ENCODE data around the gene HERPUD1.

Gene HERPUD1

GRCh38 chr16:56936950-56937349 lies 5.0 kb downstream of the HERPUD1 start:
- no peaks in the 10 kb centered on the region for H3K27me3 Mint-ChIP-seq
- peaks cover 75% of the 10 kb centered on the region for H3K4me1 Mint-ChIP-seq (ENCODE audit: low read depth)
- peak overlapping the region; percentile 86 for H3K27ac Mint-ChIP-seq
- DNase-seq: no peak
- H3K36me3 Mint-ChIP-seq (ENCODE audit: low read depth): peaks cover 98% of the 10 kb centered on the region
- no peaks in the 10 kb centered on the region for H3K9me3 Mint-ChIP-seq
- peak overlapping the region; percentile 96 for H3K4me3 Mint-ChIP-seq

GRCh38 chr16:56938664-56939513 lies 6.9 kb downstream of the HERPUD1 start:
- peak overlapping the region; percentile 96 for H3K27ac Mint-ChIP-seq
- peaks cover 93% of the 10 kb centered on the region for H3K4me1 Mint-ChIP-seq (ENCODE audit: low read depth)
- peak overlapping the region; percentile 77 for H3K4me3 Mint-ChIP-seq
- no peaks in the 10 kb centered on the region for H3K9me3 Mint-ChIP-seq
- no peaks in the 10 kb centered on the region for H3K27me3 Mint-ChIP-seq
- DNase-seq: no peak
- peaks cover 98% of the 10 kb centered on the region for H3K36me3 Mint-ChIP-seq (ENCODE audit: low read depth)

GRCh38 chr16:56939801-56940200 lies 7.9 kb downstream of the HERPUD1 start:
- Mint-ChIP-seq H3K4me3 (peak overlapping the region; percentile 77), H3K4me1 (ENCODE audit: low read depth) (peaks cover 95% of the 10 kb centered on the region), H3K27ac (peak overlapping the region; percentile 96), H3K36me3 (ENCODE audit: low read depth) (peaks cover 98% of the 10 kb centered on the region), H3K27me3 (no peaks in the 10 kb centered on the region), H3K9me3 (no peaks in the 10 kb centered on the region)
- no peak for DNase-seq

GRCh38 chr16:56941092-56941491 lies 9.2 kb downstream of the HERPUD1 start:
- Mint-ChIP-seq H3K9me3 (no peaks in the 10 kb centered on the region), H3K4me3 (no peak overlapping the region), H3K36me3 (ENCODE audit: low read depth) (peaks cover 97% of the 10 kb centered on the region), H3K27me3 (no peaks in the 10 kb centered on the region), H3K27ac (peak overlapping the region; percentile 96), H3K4me1 (ENCODE audit: low read depth) (peaks cover 93% of the 10 kb centered on the region)
- DNase-seq: no peak

- no peaks in the 10 kb centered on the region for H3K27me3 Mint-ChIP-seq
- H3K4me3 Mint-ChIP-seq: no peak overlapping the region
- H3K9me3 Mint-ChIP-seq: no peaks in the 10 kb centered on the region
- peaks cover 91% of the 10 kb centered on the region for H3K4me1 Mint-ChIP-seq (ENCODE audit: low read depth)
- H3K36me3 Mint-ChIP-seq (ENCODE audit: low read depth): peaks cover 97% of the 10 kb centered on the region
- DNase-seq: no peak
- peak overlapping the region; percentile 96 for H3K27ac Mint-ChIP-seq
These were observed 10.0 kb downstream of the HERPUD1 start for GRCh38 chr16:56941856-56942331.

GRCh38 chr16:56943761-56944375 lies 11.9 kb downstream of the HERPUD1 start:
- DNase-seq: no peak
- H3K4me1 Mint-ChIP-seq (ENCODE audit: low read depth): peaks cover 75% of the 10 kb centered on the region
- H3K27ac Mint-ChIP-seq: peak overlapping the region; percentile 96
- no peaks in the 10 kb centered on the region for H3K27me3 Mint-ChIP-seq
- peak overlapping the region; percentile 62 for H3K4me3 Mint-ChIP-seq
- no peaks in the 10 kb centered on the region for H3K9me3 Mint-ChIP-seq
- peaks cover 88% of the 10 kb centered on the region for H3K36me3 Mint-ChIP-seq (ENCODE audit: low read depth)

- Mint-ChIP-seq H3K9me3 (no peaks in the 10 kb centered on the region), H3K27me3 (no peaks in the 10 kb centered on the region), H3K36me3 (ENCODE audit: low read depth) (peaks cover 76% of the 10 kb centered on the region), H3K27ac (peak overlapping the region; percentile 96), H3K4me1 (ENCODE audit: low read depth) (peaks cover 65% of the 10 kb centered on the region), H3K4me3 (peak overlapping the region; percentile 62)
- peak; percentile 72 for DNase-seq
These were observed 13.3 kb downstream of the HERPUD1 start for GRCh38 chr16:56944954-56945839.

- H3K27me3 Mint-ChIP-seq: no peaks in the 10 kb centered on the region
- H3K36me3 Mint-ChIP-seq (ENCODE audit: low read depth): peaks cover 68% of the 10 kb centered on the region
- H3K9me3 Mint-ChIP-seq: no peaks in the 10 kb centered on the region
- H3K4me1 Mint-ChIP-seq (ENCODE audit: low read depth): peaks cover 63% of the 10 kb centered on the region
- DNase-seq: no peak
- H3K4me3 Mint-ChIP-seq: no peak overlapping the region
- H3K27ac Mint-ChIP-seq: peak overlapping the region; percentile 67
These were observed 14.0 kb downstream of the HERPUD1 start for GRCh38 chr16:56945847-56946527.

GRCh38 chr16:56946767-56947603 lies 15.0 kb downstream of the HERPUD1 start:
- Mint-ChIP-seq H3K27ac (peak overlapping the region; percentile 81), H3K36me3 (ENCODE audit: low read depth) (peaks cover 60% of the 10 kb centered on the region), H3K4me1 (ENCODE audit: low read depth) (peaks cover 62% of the 10 kb centered on the region), H3K4me3 (no peak overlapping the region), H3K27me3 (no peaks in the 10 kb centered on the region), H3K9me3 (no peaks in the 10 kb centered on the region)
- no peak for DNase-seq

GRCh38 chr16:56947604-56947995 lies 15.7 kb downstream of the HERPUD1 start:
- peak overlapping the region; percentile 44 for H3K27ac Mint-ChIP-seq
- DNase-seq: no peak
- no peak overlapping the region for H3K4me3 Mint-ChIP-seq
- no peaks in the 10 kb centered on the region for H3K27me3 Mint-ChIP-seq
- peaks cover 54% of the 10 kb centered on the region for H3K36me3 Mint-ChIP-seq (ENCODE audit: low read depth)
- H3K9me3 Mint-ChIP-seq: no peaks in the 10 kb centered on the region
- H3K4me1 Mint-ChIP-seq (ENCODE audit: low read depth): peaks cover 56% of the 10 kb centered on the region

- no peak overlapping the region for H3K4me3 Mint-ChIP-seq
- H3K36me3 Mint-ChIP-seq (ENCODE audit: low read depth): peaks cover 48% of the 10 kb centered on the region
- H3K9me3 Mint-ChIP-seq: no peaks in the 10 kb centered on the region
- H3K27me3 Mint-ChIP-seq: no peaks in the 10 kb centered on the region
- no peak for DNase-seq
- H3K27ac Mint-ChIP-seq: no peak overlapping the region
- peaks cover 49% of the 10 kb centered on the region for H3K4me1 Mint-ChIP-seq (ENCODE audit: low read depth)
These were observed 16.3 kb downstream of the HERPUD1 start for GRCh38 chr16:56948234-56948633.

GRCh38 chr16:56950051-56950450 lies 18.1 kb downstream of the HERPUD1 start:
- DNase-seq: peak; percentile 30
- Mint-ChIP-seq H3K9me3 (no peaks in the 10 kb centered on the region), H3K4me1 (ENCODE audit: low read depth) (peaks cover 31% of the 10 kb centered on the region), H3K36me3 (ENCODE audit: low read depth) (peaks cover 29% of the 10 kb centered on the region), H3K27ac (peak overlapping the region; percentile 45), H3K27me3 (no peaks in the 10 kb centered on the region), H3K4me3 (no peak overlapping the region)

- H3K27ac Mint-ChIP-seq: peak overlapping the region; percentile 45
- peak; percentile 32 for DNase-seq
- no peaks in the 10 kb centered on the region for H3K27me3 Mint-ChIP-seq
- H3K36me3 Mint-ChIP-seq (ENCODE audit: low read depth): peaks cover 25% of the 10 kb centered on the region
- no peaks in the 10 kb centered on the region for H3K9me3 Mint-ChIP-seq
- no peak overlapping the region for H3K4me3 Mint-ChIP-seq
- peaks cover 27% of the 10 kb centered on the region for H3K4me1 Mint-ChIP-seq (ENCODE audit: low read depth)
These were observed 18.5 kb downstream of the HERPUD1 start for GRCh38 chr16:56950455-56950854.
